ENCODE data around the gene C1orf167.

The C1orf167 gene

DNA sequence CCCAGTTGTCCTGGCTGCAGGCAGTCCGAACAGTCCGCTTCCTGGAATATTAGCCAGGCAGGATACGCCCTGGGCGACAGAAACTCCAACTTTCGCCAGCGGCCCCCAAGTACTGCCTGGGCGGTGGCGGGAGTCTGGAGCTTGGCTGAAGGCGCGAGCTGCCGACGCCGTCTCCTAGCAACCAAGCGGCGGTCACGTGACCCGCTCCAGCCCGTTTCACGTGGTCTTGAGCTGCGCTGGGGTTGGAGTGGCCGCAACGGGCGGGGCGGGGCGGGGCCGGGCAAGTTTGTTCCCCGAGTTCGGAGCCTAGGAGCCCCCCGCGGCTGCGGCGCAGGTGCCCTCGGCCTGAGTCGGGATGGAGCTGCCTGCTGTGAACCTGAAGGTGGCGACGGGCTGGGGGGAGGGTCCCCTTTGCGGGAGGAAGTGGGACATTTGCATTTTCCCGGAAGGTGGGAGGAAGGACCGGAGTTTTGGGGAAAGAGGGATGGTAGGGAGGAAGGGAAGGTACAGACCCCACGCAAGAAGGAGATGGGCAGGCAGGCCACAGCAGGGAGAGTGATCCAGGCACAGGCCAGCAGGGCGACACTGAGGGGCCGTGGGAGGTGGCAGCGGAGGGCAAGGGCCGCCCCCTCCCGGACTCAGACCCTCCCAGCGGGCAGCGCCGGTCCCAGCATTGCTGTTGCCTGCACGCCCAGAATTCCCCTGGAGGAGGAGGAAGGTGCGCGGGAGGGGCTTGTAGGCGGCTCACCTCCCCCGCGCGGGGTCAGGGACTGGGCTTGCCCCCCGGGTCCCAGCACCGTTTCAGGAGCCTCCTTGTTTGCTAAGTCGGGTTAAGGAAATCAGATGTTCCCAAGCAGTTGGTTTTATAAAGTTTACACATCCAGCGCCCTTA, 25.9 kb upstream of the C1orf167 start, which contains the start of gene AGTRAP:
Gene AGTRAP, plus strand, starts transcription at position 283 of the 892 bp plus-strand sequence. Its CDS starts 73 bp downstream, at position 356.
- DNase-seq = peak; percentile 89

- peak; percentile 46 for DNase-seq
Measured at GRCh38 chr1:11736746-11737639, 25.0 kb upstream of the C1orf167 start.

GRCh38 chr1:11738096-11738495, 23.9 kb upstream of the C1orf167 start:
- no peak for DNase-seq

- DNase-seq = no peak
Measured at GRCh38 chr1:11738783-11739182, 23.2 kb upstream of the C1orf167 start.

DNA sequence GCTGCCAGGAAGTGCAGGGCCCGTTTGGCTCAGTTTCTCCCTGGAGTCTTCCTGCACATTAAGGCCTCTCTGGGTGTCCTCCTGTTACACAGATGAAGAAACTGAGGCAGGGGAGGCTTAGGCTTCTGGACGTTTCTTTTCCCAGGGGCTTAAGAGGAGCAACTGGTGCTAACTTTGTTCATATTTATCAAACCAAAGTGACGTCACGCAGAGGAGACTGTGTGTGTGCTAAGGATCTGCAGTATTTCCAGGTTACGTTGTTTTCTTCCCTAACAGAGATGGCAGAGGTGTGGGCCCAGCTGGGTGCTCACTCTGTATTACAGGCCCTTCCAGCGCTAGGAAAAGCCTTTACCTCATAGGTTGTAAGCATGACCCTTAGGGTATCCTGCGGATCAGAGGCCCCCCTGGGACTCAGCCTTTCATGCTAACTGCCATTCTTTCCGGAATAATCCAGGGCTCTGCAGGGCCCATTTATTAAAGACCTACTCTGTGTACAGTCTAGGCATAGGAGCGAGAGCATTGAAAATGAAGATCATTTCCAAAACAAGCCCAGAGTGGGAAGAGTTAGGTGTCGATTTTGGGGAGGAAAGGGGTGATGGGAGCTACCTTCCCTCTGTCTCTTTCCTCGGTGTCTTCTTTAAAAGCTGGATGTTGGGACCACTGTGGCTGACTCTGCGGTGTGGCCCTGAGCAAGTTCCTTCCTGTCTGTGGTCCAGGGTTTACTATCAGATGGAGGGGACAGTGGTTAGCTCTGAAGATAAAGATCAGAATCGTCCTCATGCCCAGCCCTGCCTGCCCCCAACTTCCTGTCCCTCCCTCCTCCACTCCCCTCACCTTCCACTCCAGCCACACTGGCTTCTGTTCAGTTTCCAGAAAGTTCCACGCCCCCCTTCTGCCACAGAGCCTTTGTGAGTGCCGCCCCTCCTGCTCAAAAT, 21.5 kb upstream of the C1orf167 start:
- DNase-seq = no peak

DNA sequence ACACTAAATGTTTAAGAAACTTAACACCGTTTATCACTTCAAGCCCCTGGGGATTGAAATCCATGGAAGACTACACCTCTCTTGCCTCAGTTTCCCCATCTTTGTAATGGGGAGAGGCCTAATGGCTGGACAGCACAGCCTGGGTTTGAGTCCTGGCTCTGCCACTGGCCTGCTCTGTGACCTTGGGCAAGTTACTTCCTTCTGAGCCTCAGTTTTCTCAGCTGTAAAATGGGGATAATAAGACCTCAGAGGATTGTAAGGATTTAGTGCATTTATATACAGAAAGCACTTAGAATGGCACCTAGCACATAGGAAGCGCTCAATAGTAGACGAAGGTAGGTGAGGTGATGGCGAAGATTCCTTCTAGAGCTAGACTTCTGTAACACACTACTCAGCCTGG, 20.5 kb upstream of the C1orf167 start:
- no peak for DNase-seq

- no peak for DNase-seq
Measured at GRCh38 chr1:11741919-11742558, 20.0 kb upstream of the C1orf167 start.

GRCh38 chr1:11744287-11744686, 17.7 kb upstream of the C1orf167 start:
- no peak for DNase-seq

- no peak for DNase-seq
Measured at GRCh38 chr1:11746092-11746491, 15.9 kb upstream of the C1orf167 start.

DNA sequence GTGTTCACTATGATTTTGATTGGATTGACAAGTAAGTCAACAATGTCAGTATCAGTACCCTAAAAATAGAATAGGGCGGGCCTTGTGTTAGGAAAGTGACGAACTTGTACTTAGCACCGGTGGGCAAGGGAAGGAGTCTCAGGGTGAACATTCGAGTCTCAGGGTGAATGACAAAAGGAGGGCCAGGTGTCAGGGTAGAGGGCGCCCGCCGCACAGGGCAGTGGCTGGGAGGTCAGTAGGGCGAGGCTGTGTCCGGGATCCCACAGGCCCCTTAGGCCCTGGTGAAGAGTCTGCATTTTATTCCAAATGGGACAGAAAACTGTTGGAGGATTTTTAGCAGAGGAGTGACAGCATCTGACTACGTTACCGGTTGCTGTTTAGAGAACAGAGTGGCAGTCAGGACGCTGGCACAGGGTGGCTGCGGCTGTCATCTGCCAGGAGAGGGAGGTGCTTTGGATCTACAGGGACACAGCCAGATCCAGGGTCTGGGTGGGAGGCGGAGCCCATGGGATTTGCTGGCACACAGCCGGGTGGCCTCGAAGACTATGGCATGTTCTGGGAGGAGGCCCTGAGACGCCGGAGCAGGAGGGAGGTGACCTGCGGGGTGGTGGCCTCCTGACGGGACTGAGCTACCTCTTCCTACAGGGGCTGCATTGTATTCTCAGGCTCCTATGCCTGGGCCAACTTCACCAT, 15.1 kb upstream of the C1orf167 start:
- no peak for DNase-seq

DNA sequence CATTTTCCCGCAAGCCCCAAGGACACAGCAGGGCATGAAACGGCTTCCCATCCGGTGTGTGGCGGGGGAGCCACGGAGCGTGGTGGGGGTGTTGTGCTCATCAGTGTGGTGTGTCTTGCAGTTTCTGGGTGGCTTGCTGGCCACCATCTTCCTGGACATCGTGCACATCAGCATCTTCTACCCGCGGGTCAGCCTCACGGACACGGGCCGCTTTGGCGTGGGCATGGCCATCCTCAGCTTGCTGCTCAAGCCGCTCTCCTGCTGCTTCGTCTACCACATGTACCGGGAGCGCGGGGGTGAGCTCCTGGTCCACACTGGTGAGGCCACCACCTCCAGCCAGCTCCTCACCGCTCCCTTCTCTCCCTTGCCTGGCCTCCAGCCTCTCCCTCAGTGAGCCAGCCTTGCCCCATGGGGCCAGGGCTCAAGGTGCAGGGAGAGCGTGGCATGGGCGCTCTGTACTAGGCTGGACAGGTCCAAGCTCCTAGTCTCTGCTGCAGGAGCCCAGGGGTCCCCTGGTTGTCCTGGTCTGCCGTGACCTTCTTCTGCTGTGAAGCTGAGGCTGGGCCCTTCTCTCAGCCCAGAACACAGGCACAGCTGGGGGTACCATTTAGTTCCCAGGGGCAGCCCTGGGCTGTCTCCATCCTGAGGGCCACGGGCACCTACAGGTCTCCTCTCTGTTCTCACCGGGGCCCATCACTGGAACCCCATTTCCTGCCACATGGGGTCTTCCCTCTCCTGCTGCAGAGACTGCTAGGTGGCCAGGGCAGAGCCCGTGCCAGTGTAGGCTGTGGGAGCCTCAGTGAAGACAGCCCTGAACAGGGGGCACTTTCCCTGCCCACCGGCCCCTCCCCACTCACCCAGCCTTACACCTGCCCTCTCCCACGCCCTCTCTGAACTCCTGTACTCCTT, 13.4 kb upstream of the C1orf167 start:
- no peak for DNase-seq

DNA sequence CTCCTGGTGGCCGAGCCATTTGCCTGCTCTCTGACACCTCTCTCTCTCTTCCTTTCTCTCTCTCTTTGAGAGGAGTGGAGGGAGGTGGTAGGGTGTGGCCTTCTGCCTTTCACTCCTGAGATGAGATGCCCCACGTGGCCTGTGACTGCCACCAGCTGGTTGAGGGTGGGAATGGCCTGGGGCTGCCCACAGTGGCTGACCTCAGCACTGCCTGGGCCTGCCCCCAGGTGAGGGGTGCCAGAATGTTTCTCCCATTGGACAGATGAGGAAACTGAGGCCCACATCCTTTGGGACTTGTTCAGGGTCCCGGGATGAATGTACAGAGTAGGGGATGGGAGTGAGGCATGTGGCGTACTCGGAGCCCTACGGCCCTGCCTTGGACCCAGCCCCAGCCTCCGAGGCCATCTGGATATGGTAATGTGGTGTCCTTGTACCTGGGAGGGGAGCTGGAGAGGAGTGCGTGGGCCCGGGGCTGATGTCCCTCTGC, 12.7 kb upstream of the C1orf167 start:
- no peak for DNase-seq

- no peak for DNase-seq
Measured at GRCh38 chr1:11749996-11750395, 12.0 kb upstream of the C1orf167 start.

GRCh38 chr1:11751087-11751486, 10.9 kb upstream of the C1orf167 start:
- DNase-seq = no peak

GRCh38 chr1:11752359-11753088, 9.5 kb upstream of the C1orf167 start:
- no peak for DNase-seq

DNA sequence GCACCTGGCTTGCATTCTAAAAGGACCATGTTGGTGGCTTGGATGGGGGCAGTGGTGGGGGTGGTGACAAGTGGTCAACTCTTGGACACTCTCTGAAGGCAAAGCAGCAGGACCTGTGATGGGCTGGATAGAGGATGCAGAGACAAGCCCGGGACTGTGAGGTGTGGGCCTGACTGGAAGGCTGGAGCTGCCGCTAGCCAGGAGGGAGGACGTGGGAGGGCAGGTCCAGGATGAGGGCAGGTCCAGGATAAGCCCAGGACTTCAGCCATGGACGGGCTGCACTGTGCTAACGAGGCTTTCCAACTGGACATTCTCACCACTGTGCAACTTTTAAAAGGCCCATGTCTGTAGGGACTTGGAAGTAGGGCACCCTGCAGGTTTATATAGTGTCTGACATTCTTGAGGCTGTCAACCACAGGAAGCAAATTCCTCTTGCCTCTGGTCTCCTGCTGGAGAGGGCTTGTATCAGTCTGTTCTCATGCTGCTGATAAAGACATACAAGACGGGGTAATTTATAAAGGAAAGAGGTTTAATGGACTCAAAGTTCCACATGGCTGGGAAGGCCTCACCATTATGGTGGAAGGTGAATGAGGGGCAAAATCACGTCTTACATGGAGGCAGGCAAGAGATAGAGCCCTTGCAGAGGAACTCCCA, 8.3 kb upstream of the C1orf167 start:
- DNase-seq = peak; percentile 71

GRCh38 chr1:11757047-11757446, 4.9 kb upstream of the C1orf167 start:
- no peak for DNase-seq

- no peak for DNase-seq
Measured at GRCh38 chr1:11759791-11760190, 2.2 kb upstream of the C1orf167 start.

- DNase-seq = no peak
Measured at GRCh38 chr1:11761285-11761684, 708 bp upstream of the C1orf167 start.
